NOMO-1 treated with dmso at 0.1 percent for 144 hours (cell line): ENCODE measurements around the gene CENPW.

ENCODE experiments used
- DNase-seq: peaks from one replicate; lab custom pipeline; 2025; ENCODE audit not compliant: unreplicated experiment; lab: John Stamatoyannopoulos, UW

CENPW gene

DNA sequence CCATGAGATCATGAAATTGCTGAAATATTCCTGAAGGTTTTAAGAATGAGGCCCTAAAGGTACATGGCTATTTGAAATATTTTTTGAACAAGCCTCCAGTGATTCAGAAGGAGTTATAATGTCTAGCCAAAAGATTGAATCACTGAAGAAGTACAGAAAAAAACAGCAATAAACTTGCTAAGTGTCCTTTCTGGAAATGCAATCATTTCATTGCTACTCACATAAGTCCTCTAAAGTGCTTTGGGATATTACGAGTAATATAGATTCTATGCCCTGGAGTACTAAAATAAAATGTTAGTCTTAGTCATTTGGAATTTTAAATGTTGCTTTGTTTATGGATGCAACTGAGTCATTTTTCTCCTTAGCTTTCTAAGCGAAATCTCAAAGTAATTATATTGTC, 32.7 kb downstream of the CENPW start:
- no peak for DNase-seq

GRCh38 chr6:126373344-126373743, 33.4 kb downstream of the CENPW start:
- DNase-seq: no peak

- no peak for DNase-seq
Observed at GRCh38 chr6:126374372-126374771, 34.5 kb downstream of the CENPW start.

- no peak for DNase-seq
Observed at GRCh38 chr6:126376682-126377081, 36.8 kb downstream of the CENPW start.

DNA sequence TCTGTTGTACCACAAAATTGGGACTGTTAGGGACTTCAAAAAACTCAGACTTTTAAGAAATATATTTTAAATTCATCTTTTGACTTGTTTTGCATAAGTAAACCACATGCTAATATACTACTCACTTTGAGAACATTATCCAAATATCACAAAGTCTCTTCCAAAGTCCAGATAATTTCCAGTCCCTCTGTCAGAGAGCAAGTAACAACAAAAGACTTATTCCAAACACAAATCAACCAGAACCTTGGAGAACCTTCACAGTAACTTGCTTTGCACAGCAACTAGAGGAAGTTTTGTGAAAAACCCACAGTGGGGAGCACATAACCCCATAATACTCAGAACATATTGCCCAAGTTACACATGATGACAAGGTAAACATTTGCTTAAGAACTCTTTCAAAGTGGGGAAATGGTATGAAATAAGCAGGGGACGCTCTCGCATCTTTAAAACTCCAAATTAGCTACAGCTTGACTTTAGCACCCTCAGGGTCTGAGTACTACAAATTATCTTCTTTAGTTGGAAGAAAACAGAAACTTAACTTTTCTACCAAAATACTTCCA, 37.8 kb downstream of the CENPW start:
- no peak for DNase-seq

DNA sequence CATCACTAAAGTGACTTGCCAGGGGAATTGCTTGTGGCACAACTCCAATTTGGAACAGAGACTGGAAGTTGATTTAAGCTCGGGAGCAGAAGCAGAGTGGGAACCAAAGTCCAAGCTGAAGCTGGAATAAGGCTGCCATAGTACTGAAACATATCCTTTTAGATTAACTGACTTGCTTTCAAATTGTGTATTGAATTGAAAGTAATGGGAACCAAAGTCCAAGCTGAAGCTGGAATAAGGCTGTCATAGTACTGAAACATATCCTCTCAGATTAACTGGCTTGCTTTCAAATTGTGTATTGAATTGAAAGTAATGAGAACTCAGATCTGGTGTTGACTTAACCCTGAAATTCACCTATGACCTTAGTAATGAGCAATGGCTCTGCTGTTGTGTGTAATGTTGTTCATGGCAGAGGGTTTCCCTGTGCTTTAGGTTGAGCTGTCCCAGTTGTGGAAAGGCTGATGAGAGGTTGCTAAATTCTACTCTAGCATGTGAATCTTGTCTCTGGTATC, 40.2 kb downstream of the CENPW start:
- no peak for DNase-seq

DNA sequence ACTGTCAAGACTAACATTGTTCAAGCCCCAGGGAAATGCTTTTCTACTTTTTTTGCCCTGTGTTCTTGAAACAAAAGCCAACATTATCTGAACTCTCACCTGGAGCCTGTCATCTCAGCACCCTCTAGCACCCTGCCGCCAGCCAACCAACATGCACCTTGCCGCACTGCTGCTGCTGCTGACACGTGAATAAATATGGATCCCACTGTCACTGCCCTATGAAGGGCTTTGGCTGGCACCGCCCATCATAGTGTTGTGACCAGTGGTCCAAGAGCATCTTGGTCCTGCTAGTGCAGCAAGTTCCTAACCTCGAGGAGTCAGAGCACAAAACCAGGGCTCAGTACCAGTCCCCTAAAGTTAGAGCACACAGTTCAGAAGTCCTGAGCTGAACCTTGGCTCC, 41.6 kb downstream of the CENPW start:
- DNase-seq: no peak

GRCh38 chr6:126383203-126383602, 43.3 kb downstream of the CENPW start:
- no peak for DNase-seq

DNA sequence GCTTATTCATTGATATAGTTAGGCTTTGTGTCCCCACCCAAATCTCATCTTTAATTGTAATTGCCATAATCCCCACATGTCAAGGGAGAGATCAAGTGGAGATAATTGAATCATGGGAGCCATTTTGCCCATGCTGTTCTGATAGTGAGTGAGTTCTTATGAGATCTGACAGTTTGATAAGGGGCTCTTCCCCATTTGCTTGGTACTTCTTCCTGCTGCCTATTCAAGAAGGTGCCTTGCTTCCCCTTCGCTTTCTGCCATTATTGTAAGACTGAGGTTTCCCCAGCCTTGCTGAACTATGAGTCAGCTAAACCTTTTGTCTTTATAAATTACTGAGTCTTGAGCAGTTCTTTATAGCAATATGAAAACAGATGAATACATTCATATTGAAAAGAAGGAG, 45.6 kb downstream of the CENPW start:
- no peak for DNase-seq

DNA sequence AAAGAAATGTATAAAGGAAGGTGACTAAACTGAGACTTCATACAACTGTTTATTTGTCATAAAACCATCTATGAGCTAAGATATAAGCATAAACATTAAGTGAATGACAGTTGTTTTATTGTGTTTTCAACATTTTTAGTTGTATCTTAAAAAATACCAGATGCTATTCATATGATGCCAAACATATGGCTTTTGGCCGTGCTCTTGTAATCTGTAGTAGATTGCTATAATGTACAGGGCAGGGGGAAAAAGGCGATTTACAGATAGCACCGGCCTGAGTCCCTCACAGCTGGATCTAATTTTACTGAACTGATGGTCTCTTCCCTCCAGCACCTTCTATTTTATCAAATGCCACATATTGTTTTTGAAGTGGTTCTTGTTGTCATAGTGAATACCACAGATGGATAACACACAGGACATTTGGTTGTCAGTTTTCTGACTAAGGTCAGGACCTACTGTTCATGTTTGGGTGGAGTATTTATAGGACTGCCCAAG, 48.2 kb downstream of the CENPW start:
- no peak for DNase-seq

DNA sequence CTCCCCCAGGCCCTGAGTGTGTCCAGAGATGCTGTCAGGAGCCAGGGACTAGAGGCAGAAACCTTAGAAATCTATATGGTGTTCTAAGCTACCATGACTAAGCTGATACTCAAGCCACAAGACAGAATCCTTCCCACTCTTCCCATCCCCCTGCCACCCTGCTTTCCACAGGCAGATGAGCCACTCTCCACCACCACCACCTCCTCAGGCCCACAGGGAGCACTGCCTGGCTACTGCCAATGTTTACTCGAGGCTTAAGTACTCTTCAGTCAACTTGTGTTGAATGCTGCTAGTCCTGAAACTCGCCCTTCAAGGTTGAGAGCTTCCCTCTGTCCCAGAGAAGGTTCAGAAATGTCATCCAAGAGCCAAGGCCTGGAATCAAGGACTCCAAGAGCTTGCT, 56.2 kb downstream of the CENPW start:
- no peak for DNase-seq
